22Rv1 (cell line): ENCODE measurements around the gene GPR146.

Experiments
- CTCF ChIP-seq: fragments of 450-650 bp; IDR thresholded peaks from 2 replicates; pipeline ENCODE4 v1.5.1; 2017; ENCODE audit warnings: mild to moderate bottlenecking
- ZFX ChIP-seq: fragments of 450-650 bp; IDR thresholded peaks from 2 replicates; pipeline ENCODE4 v1.6.1; 2017; ENCODE audit warnings: antibody characterized with exemption, borderline replicate concordance

GRCh38 chr7:1065263-1065584, 20.9 kb downstream of the GPR146 start:
- no peak for TF ChIP-seq CTCF
- TF ChIP-seq ZFX = no peak
